GM21423 (cell line): Measurements from ENCODE around the gene CST3.
"Not testable (repeated sequence)": the region's sequence is repeated elsewhere in the genome, so short reads cannot be mapped to it uniquely, and the experiment has no call there.

Experiments
- ATAC-seq: cut with Tn5 transposase; IDR thresholded peaks from one replicate; pipeline ENCODE4 v1.9.1; 2021; ENCODE audit warnings: mild to moderate bottlenecking, moderate library complexity; ENCODE audit not compliant: unreplicated experiment

CST3 gene

GRCh38 chr20:23644164-23644563 is 6.4 kb upstream of the CST3 start:
- no peak for ATAC-seq

GRCh38 chr20:23643659-23644058 is 5.9 kb upstream of the CST3 start:
- ATAC-seq = no peak

- ATAC-seq = no peak
These were observed 4.4 kb upstream of the CST3 start for GRCh38 chr20:23641936-23642751.

- no peak for ATAC-seq
These were observed 3.2 kb upstream of the CST3 start for GRCh38 chr20:23640671-23641667.

GRCh38 chr20:23640018-23640601 is 2.4 kb upstream of the CST3 start:
- ATAC-seq = no peak

GRCh38 chr20:23639490-23639958 is 1.8 kb upstream of the CST3 start:
- no peak for ATAC-seq

GRCh38 chr20:23638309-23638708 is 554 bp upstream of the CST3 start:
- no peak for ATAC-seq

- no peak for ATAC-seq
These were observed 860 bp downstream of the CST3 start for GRCh38 chr20:23636908-23637281.

- no peak for ATAC-seq
These were observed 1.4 kb downstream of the CST3 start for GRCh38 chr20:23636182-23636907.

- ATAC-seq = not testable (repeated sequence)
These were observed 2.0 kb downstream of the CST3 start for GRCh38 chr20:23635768-23636090.

GRCh38 chr20:23634985-23635767 is 2.6 kb downstream of the CST3 start:
- no peak for ATAC-seq

- ATAC-seq = no peak
These were observed 3.5 kb downstream of the CST3 start for GRCh38 chr20:23634044-23634801.

GRCh38 chr20:23632711-23633573 is 4.8 kb downstream of the CST3 start:
- ATAC-seq = no peak

- no peak for ATAC-seq
These were observed 5.6 kb downstream of the CST3 start for GRCh38 chr20:23631981-23632710.

GRCh38 chr20:23631226-23631822 is 6.4 kb downstream of the CST3 start:
- ATAC-seq = no peak

- no peak for ATAC-seq
These were observed 7.3 kb downstream of the CST3 start for GRCh38 chr20:23630392-23630849.
